ENCODE measurements around the gene ADAP1. TPM values are rescaled to one million over a fixed set of nuclear protein-coding genes. Genes with fewer than 3 reads are reported as not detected.

ADAP1 gene
- total and polyA plus RNA-seq, 2 of the 13 experiments (the other 11 are each of a cell fraction or from before 2014, with no cell fraction given): 10.5 to 24.6 TPM

DNA sequence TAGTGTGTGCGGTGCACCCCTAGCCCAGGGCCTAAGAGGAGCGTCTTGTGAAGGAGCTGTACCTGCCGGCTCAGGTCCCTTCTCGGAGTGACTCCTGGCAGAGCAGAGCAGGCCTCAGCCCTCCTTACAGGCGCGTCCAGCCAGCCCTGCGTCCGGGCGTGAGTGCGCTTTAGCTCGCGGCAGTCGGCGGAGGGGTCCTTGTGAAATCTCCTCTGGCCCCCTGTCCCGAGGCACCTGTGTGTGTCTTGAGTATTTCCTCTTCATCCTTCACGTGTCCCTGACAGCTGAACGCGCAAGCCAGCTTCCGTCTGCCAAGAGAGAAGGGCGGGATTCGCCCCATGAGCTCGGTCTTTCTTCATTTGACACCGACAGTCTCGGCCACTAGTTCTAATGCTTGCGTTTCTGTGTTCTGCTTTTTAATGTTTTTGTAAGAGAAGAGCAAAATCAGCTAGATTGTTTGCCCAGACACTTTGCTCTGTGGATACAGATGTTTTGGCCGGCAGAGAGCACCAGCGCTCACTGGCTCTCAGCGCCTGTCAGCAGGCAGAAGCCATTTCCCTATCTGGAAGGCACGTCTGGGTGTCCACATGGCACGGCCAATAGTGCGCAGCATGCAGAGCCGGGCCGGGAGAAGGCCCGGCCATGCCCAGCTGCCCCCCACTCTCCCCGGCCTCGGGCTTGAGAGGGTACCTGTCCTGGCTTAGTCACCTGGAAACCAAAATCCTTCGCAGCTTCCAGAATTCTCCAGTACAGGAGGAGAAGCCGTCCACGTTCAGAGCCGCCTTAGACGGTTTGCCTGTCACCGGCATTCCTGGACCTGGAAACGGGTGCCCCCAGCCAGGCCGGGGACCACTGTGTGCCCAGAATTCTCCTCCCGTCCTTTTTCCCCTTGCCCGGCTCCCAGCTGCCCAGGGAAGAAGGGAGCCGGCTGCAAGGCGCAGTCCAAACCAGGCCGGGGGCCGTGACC, 71.1 kb downstream of the ADAP1 start:
- H3K36me3 ChIP-seq (replicated peaks in 1 of 2; ENCODE audit: control insufficient read depth in 1 of 2, insufficient read depth in 2 of 2, low read length in 2 of 2): peaks cover 23 to 37% of the 10 kb centered on the region in 2 experiments; a peak in 4 of 5 replicates
- H3K4me1 ChIP-seq (ENCODE audit: insufficient read depth, low read length): peaks cover 39% of the 10 kb centered on the region
- CTCF ChIA-PET (ENCODE audit: low intra/inter-chr PET ratio, low total read pairs): no interaction called here
- no peak overlapping the region for H3K9ac ChIP-seq (ENCODE audit: insufficient read depth, low read depth, low read length)
- H3K4me3 ChIP-seq (replicated peaks in 1 of 3; ENCODE audit: insufficient read depth in 1 of 3, low read depth in 2 of 3, low read length in 3 of 3): no peak overlapping the region
- BruUV-seq (replicated peaks): no TSS peak
- WGBS (ENCODE audit: low lambda C conversion rate): 95% methylated on average over 35 of the region's 50 CpGs
- H2AFZ ChIP-seq (ENCODE audit: low read length): no peak overlapping the region
- no peaks in the 10 kb centered on the region for H3K9me3 ChIP-seq (ENCODE audit: low read length)
- H3K27ac ChIP-seq (ENCODE audit: extremely low read length, insufficient read depth, low read length): no peak overlapping the region
- POLR2A ChIA-PET: no interaction called here
- peaks cover 98% of the 10 kb centered on the region for H3K79me2 ChIP-seq (ENCODE audit: insufficient read depth, low read length)
- in situ Hi-C loops (cut with HindIII; ENCODE audit: extremely low pct_ligation_motif_present, low pct_unique_long_range_greater_than_20kb): no loop called here
- TF ChIP-seq AGO2 (optimal IDR thresholded peaks at IDR 0.05; ENCODE audit: low read depth, low read length) (no peak), ZNF839 (CRISPR knock-in tag; IDR thresholded peaks at IDR 0.05; ENCODE audit: borderline replicate concordance) (no peak), ZNF619 (CRISPR knock-in tag; IDR thresholded peaks at IDR 0.05) (no peak), ZSCAN31 (CRISPR knock-in tag; IDR thresholded peaks at IDR 0.05; ENCODE audit: low read depth) (no peak), HDAC6 (IDR thresholded peaks at IDR 0.05; ENCODE audit: low read depth, low read length) (no peak), BATF2 (CRISPR knock-in tag; IDR thresholded peaks at IDR 0.05) (no peak)
- TF ChIP-seq, protein P1, sequence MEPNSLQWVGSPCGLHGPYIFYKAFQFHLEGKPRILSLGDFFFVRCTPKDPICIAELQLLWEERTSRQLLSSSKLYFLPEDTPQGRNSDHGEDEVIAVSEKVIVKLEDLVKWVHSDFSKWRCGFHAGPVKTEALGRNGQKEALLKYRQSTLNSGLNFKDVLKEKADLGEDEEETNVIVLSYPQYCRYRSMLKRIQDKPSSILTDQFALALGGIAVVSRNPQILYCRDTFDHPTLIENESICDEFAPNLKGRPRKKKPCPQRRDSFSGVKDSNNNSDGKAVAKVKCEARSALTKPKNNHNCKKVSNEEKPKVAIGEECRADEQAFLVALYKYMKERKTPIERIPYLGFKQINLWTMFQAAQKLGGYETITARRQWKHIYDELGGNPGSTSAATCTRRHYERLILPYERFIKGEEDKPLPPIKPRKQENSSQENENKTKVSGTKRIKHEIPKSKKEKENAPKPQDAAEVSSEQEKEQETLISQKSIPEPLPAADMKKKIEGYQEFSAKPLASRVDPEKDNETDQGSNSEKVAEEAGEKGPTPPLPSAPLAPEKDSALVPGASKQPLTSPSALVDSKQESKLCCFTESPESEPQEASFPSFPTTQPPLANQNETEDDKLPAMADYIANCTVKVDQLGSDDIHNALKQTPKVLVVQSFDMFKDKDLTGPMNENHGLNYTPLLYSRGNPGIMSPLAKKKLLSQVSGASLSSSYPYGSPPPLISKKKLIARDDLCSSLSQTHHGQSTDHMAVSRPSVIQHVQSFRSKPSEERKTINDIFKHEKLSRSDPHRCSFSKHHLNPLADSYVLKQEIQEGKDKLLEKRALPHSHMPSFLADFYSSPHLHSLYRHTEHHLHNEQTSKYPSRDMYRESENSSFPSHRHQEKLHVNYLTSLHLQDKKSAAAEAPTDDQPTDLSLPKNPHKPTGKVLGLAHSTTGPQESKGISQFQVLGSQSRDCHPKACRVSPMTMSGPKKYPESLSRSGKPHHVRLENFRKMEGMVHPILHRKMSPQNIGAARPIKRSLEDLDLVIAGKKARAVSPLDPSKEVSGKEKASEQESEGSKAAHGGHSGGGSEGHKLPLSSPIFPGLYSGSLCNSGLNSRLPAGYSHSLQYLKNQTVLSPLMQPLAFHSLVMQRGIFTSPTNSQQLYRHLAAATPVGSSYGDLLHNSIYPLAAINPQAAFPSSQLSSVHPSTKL (CRISPR knock-in tag; IDR thresholded peaks at IDR 0.05): no peak
- TF ChIP-seq, protein P2, sequence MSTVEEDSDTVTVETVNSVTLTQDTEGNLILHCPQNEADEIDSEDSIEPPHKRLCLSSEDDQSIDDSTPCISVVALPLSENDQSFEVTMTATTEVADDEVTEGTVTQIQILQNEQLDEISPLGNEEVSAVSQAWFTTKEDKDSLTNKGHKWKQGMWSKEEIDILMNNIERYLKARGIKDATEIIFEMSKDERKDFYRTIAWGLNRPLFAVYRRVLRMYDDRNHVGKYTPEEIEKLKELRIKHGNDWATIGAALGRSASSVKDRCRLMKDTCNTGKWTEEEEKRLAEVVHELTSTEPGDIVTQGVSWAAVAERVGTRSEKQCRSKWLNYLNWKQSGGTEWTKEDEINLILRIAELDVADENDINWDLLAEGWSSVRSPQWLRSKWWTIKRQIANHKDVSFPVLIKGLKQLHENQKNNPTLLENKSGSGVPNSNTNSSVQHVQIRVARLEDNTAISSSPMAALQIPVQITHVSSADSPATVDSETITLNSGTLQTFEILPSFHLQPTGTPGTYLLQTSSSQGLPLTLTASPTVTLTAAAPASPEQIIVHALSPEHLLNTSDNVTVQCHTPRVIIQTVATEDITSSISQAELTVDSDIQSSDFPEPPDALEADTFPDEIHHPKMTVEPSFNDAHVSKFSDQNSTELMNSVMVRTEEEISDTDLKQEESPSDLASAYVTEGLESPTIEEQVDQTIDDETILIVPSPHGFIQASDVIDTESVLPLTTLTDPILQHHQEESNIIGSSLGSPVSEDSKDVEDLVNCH (CRISPR knock-in tag; IDR thresholded peaks at IDR 0.05): no peak
- TF ChIP-seq, protein P3, sequence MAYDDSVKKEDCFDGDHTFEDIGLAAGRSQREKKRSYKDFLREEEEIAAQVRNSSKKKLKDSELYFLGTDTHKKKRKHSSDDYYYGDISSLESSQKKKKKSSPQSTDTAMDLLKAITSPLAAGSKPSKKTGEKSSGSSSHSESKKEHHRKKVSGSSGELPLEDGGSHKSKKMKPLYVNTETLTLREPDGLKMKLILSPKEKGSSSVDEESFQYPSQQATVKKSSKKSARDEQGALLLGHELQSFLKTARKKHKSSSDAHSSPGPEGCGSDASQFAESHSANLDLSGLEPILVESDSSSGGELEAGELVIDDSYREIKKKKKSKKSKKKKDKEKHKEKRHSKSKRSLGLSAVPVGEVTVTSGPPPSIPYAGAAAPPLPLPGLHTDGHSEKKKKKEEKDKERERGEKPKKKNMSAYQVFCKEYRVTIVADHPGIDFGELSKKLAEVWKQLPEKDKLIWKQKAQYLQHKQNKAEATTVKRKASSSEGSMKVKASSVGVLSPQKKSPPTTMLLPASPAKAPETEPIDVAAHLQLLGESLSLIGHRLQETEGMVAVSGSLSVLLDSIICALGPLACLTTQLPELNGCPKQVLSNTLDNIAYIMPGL (CRISPR knock-in tag; IDR thresholded peaks at IDR 0.05; ENCODE audit: borderline replicate concordance in 1 of 2, low read depth in 1 of 2): no peak
- H3K4me2 ChIP-seq (ENCODE audit: low read depth, low read length): no peak overlapping the region
- FAIRE-seq (no peak), DNase-seq (ENCODE audit: low spot score) (no peak), ATAC-seq (no peak)
- no peaks in the 10 kb centered on the region for H3K27me3 ChIP-seq (ENCODE audit: control insufficient read depth in 1 of 2, insufficient read depth in 2 of 2, low read length in 2 of 2)
- intact Hi-C loops (cut with micrococcal nuclease; ENCODE audit: unreplicated experiment): no loop called here
- H4K20me1 ChIP-seq (ENCODE audit: insufficient read depth, low read length): peaks cover 42% of the 10 kb centered on the region; the same call in 1 of the 2 replicates
